ENCODE results near the gene PLEKHH1.

PLEKHH1 gene

DNA sequence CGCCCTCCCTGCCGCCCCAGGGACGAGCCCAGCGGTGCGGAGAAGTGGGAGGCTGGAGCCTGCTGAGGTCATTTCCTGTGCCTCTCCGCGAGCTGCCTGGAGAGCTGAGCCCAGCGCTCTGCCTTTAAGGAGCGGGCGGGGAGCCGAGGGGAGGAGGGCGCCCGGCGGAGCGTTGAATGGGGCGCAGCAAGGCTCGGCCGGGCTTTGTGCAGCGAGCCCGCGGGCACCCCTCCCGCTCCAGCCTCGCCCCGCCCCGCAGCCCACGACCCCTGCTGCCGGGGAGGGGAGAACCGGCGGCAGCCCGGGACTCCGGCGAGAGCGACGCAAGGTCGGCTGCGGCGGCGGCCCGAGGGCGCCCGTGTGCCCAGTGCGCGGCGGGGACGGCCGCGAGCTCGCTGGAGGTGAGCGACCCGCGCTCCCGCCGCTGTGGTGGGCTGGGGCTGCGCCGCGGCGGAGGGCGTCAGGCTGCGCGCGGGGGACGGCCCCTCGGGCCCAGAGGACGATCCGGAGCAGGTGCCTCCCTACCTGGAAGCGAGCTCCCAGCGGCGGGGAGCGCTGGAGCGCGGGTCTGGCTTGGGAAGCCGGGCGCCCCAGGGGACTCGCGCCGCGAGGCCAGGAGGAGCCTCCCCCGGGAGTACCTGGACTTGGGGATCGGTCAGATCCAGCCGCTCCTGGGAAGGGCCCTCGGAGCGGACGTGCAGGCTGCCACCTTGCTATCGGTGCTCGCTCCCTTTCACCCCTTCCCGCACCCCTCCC, at the start of gene PLEKHH1:
TSS of gene PLEKHH1 (plus strand) at position 293 of the 756 bp plus-strand sequence. CDS start 8,578 bp downstream, outside the sequence.
- DNase-seq, result peak; percentile 81

DNA sequence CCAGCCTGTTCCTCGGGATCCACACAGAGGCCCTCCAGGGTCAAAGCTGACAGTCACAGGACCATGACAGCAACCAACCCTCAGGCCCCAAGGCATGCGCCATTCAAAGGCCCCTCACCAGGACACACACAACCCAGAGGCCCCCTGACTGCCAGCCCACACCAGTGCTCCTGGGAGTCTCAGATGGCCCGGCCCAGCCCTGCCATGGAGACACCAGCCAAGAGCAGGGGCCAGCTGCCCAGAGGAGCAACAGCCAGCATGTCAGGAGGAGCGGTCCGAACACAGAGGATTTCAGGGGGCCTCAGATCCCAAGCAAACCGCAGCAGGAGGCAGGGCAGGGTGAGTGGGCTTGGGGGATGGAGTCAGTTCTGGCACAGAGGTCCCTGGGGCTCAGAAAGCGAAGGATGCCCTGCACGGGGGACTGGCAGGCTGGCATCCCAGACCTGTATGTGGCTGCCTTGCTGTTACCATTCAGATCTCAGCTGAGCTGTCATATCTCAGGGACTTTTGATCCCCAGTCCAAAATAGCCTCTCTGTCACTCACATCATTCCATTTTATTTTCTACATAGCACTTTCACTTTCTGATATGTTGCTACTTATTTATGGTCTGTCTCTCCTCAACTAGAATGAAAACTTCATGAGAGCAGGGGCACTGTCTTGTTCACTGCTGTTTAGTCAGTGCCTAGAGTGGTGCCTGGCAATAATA, 49.4 kb upstream of the PLEKHH1 start:
- no peak for DNase-seq

DNA sequence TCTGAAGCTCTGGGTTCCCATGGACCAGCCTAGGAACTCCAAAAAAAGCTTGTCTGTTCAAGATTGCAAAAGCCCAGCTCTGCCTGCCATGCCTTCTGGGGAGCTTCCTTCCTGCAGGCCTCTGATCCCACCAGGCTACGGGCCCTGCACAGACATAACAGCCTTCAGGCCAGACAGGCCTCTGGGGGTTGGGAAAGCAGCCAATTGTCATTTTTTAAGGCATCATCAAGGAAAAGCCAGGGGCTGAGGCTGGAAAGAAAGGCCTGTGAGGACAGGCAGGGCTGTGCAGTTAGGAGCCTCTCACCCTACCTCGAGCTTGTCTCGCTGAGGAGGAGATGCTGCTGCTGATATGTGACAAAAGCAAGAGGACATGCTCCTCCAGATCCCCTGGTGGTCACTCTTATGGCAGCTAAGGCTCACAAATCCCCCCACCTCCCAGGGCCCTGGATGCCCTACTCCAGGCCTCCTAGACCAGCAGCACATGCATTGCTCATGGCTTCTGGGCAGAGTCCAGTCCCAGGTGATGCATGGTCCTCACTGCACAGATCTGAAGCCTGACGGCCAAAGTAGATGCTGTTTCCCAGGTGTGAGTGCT, 47.5 kb upstream of the PLEKHH1 start:
- DNase-seq, result no peak

DNA sequence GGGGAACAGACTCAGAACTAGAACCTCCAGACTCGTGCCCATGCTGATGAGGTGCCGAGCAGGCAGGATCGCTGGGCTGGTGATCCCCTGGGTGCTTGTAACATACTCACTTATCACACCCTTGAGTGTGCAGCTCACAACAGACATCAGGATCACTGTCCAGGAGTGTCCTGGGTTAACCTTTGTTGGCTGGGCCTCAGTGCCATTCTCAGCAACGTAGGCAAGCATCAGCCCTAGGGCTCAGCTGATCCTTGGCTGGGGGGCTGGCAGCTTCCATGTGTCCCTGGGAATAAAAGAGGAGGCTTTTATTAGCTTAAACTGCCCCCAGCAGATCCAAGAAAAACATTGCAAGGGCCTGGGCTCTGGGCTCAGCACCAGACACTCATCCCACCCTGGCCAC, 46.2 kb upstream of the PLEKHH1 start:
- DNase-seq, result no peak

DNA sequence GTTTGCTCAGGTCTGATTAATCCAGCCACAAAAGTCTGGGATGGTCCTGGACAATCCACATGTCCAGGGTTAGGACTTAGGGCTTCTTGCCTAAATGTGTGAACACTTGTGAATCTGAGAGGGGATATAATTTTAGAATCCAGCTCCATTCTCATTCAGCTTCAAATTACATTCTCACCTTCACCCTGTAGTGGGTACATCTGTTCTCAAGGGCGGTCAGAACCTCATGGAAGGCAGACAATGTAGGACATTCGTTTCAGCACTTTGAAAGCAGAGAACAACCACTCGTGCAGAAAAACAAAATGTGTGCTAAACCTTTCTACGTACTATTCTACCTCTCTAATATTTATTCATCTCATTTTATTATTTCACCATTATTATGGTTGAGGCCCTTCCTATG, 45.8 kb upstream of the PLEKHH1 start:
- DNase-seq, result no peak

DNA sequence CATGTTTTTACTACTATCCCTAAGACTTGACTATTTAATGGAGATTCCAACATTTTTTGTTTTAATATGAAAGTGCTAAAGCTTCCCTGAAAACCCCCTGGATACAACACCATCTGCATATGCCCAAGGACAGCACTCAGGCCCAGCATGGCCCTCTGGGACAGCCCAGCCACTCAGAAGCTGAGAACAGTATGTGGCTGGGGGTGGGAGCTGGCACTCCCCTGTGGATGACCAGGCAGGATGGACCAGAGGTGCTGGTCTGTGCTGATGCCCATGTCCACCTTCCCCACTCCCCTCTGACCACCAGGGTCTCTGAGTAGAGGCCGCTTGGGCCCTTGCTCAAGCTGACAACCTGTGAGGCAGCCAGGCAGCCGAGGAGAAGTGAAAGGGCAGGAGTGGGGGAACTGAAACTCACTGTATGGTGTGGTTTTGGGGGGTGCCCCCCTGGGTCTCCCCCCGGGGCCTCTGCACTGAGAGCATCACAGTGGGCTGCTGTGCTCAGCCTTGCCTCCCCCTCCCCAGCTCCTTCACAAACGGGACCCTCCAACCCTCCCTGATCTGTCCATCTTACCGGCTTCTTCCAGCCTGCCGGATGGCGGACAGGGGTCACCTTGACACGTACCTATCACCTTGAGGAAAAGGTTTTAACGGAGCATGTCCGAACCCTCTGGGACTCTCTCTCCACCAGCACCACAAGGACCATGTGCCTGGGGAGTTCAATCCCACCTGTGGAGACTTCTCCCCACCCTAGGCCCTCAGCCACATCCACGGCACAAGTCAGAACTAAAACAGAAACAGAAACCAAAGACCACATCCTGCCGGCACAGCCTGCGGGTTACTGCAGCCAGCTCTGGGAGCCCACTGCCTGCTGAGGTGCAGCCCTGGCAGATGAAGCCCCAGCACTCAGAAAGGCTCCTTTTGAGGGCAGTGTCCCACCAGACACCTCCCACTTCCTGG, 44.9 kb upstream of the PLEKHH1 start, which contains the start of gene TMEM229B:
TSS of gene TMEM229B (minus strand) at position 785 of the 957 bp plus-strand sequence. CDS start 14,798 bp downstream, outside the sequence.
- no peak for DNase-seq

DNA sequence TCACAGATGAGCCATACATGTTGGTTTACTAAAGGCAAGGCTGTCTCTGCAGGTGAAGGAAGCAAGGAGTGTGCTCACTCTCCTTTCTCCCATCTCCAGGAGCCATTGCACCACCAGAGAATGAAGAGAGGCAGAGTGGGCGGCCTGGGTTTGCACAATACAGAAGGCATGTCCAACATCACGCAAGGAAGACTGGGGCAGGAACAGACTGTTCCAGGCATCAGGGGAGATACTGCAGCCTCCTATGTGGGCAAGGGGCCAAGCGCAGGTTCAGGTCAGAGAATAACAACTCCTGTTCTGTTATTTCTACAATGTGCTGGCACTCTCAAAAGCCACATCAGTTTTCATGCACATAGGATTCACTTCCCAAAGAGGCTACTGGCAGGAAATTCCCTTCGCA, 42.9 kb upstream of the PLEKHH1 start:
- DNase-seq, result no peak

DNA sequence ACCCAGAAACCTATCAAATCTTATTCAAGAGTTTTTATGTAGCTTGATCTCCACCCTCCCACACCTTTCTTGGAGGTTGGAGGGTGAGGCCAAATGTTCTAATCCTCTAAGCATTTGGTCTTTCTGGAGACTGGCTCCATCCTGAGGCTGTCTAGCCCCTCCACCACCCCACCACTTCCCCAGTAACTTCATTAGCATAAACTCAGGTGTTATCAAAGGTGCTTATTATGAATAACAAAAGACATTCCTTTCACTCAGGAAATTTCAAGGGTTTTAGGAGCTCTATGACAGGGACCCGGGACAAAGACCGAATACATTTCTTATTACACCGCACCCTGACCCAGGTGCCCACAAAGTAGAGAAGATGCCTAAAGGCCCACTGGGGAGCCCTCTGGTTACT, 41.8 kb upstream of the PLEKHH1 start:
- no peak for DNase-seq

DNA sequence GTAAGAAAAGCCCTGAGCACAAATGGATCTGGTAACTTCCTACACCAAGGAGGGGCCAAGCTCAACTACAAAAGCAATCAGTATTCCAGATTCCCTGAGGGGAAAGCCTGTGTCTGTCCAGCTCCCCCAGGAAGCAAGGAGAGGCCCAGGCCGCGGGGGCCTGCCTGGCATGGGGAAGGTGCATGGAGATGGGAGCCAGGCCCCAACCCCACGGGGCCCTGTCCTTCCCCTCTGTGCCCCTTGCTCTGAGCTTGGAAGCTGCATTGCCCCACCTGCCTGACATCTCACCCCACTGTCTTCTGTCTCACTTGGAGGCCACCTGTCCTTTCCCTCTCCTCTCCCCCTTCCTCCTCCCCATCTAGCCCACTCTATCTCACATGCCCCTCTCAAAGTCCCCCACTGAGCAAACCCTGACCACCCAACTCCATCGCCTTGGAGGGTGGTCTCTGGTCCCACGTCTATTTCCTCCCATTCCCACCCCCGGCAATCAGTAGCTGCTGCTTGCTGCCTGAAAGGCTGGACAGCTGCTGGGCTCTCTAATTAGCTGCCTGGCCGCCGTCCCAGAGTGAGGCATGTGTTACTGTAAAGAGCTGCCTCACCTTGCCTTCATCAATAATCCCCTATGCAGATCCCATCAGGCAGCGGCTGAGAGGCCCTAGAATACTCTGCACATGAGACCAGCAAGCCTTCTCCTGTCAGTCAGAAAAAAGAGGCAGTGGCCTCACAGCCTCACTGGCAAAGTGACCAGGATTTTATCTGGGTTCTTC, 41.2 kb upstream of the PLEKHH1 start:
- DNase-seq, result peak; percentile 90

DNA sequence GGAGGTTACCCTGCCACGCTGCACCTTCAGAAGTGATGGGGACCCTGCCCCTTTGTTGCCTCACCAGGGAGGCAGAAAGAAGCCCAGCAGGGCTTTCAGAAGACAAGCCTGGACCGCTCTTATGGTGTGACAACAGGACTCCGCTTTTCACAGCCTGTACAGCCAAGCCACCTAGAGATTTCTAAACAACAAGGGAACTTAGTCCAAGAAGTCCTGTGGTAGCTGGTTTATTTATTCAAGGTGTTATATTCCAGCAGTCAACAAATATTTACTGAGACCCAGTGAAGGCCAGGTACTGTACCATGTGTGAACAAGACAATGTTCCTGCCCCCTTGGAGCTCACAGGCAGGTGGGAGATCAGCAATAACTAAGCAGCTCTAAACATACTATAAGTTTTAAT, 40.6 kb upstream of the PLEKHH1 start:
- DNase-seq, result no peak

DNA sequence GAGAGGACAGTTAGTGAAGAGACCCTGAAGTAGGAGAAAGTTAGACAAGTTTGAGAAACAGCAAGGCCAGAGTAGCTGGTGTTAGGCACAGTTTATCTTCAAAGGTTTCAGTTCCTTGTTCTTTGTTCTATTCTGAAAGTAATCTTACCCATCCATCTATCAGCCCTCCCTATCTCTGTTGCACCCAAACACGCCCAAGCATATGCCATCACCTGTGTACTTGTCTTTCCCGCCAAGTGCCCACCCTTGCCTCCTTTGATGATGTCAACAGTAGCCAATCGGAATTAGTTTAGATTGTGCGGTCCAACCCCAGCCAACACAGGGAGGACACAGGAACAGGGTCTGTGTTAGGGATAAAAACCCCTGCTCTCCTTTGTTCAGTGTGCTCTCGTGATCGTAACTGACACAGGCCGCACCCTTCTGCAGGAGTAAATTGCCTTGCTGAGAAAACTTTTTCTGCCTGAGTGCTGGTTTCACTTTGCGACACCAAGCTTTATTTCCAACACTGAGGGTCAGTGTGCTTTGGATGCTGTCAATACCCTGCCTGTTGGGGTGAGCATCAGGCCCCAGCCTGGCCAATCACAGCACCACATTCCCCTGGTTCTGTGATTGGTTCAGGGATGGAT, 39.9 kb upstream of the PLEKHH1 start:
- no peak for DNase-seq

DNA sequence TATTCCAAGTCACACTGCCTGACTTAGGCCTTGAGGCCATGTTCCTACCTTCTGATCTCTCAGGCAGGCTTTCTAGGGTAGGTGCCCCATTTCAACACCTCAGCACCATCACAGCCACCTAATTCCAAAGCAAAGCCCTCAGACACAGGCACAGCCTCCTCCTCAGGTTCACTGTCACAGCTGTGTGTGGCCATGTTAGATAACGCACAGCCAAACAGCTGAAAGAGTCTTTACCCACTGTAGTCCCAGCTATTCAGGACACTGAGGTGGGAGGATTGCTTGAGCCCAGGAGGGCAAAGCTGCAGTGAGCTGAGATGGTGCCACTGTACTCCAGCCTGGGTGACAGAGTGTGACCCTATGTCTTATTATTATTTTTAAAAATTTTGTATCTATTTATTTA, 37.3 kb upstream of the PLEKHH1 start:
- no peak for DNase-seq

DNA sequence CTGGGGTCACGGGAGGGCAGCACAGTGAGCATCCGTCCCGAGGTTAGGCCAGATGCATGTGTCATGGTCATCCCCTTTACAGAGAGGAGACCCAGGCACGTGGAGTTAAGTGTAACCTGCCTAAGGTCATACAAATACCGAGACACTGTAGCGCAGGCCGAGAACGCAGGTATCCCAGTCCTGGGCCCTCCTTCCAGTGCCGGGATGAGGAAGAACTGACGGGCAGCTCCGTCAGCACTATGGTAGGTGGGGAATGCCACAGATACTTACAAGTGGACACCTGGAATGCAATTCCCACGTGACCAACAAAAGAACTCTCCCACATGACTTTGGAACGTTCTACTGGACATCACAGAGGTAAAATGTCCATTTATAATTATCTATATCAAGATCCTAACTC, 35.9 kb upstream of the PLEKHH1 start:
- no peak for DNase-seq

DNA sequence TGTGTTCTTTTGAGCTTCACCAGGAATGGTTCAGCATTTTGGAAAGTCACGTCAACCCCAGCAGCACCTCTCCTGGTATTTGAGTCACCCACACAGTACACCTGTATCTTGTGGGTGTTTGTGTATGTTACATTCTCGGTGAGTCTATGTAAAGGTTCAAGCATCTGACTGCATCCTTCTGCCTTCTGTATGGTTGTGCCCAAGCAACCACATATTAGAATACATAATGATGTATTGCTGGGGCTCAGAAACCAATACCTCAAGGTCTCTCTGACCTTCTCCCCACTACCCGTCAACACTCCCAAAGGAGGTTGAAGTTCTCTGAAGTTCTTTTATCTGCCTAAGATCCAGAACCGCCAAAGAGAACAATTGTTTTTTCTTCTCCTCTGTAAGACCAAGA, 35.4 kb upstream of the PLEKHH1 start:
- no peak for DNase-seq

DNA sequence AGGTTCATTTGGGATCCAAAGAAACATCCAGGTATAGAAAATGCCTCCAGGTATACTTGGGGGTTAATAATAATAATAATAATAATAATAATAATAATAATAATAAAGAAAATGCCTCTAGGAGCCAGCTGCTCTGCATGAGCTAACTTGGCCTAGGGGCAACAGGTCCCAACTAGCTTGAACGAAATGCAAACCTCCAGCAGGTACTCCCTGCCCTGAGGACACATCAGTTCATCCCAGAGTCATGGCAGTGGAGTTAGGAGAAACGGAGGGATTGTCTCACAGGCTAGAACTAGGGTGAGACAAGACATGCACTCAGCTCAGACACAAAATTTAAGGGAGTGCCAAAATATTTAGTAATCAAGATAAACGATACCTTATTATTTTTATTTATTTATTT, 32.1 kb upstream of the PLEKHH1 start:
- no peak for DNase-seq

DNA sequence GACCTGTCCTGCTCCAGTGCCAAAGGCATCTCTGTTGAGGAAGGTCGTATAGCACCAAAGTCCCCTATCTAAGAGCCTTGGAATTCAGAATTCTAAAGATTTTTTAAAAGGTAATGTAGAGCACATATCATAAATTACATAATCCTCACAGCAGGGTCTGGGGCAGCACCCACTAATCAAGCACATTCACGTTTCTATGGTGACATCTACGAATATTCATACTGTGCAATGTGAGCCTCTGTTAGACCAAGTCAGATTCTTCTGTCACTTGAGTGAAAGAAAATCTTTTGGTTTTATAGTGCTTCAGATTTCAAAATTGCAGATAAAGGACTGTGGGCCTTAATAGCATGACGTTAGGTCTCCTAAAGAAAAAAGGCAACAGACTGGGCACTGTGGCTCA, 31.4 kb upstream of the PLEKHH1 start:
- DNase-seq, result no peak

DNA sequence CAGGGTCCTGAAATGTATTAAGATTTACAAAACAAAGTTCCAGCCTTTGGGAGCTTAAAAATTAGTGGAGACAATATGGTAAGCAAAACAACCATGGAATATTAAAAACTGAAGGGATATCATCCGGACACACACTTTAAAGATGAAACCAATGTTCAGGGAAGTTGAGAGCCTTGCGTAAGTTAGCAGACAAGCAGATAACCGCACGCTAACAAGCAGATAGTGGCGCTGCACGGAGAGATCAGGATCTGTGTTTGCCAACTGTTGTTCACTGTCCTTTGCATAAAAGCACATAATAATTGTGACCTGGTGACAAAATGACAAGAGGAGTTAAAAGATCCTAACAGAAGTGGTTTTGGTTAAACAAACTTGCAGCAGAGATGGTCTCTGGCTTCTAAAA, 30.2 kb upstream of the PLEKHH1 start:
- no peak for DNase-seq

DNA sequence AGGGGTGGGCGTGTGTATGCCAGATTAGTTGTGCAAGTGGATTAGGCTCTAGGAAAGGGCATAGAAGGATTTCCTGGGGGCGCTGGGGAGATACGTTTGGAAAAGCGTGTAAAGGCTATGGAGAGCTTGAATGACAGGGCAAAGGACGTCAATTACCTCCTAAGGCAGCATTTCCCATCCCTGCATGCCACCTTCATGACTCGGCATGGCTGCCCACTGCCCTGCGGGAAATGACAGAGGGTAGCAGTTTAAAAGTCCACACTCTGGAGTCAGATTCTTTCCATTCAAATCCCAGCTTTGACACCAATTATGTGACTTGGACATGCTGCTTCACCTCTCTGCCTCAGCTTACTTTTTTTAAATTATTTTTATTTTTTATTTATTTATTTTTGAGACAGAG, 29.8 kb upstream of the PLEKHH1 start:
- DNase-seq, result peak; percentile 77

DNA sequence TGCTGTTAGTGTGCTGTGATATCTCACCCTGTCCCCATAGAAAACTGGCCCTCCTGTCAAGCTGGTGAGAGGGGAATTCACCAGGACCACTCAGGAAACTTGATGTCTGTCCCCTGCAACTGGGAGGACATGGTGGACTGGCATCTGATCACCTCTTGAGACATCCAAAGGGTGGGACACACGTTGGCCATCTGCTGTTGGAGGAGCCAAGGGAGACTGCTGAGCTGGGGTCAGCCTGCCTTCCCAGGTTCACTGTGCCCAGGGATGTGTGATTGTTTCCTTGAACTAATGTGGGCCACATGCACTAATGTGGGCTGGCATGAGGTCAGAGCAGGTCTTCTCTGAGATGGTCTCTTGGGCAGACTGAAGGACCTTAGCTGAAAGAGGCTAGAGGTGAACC, 27.8 kb upstream of the PLEKHH1 start:
- DNase-seq, result no peak

DNA sequence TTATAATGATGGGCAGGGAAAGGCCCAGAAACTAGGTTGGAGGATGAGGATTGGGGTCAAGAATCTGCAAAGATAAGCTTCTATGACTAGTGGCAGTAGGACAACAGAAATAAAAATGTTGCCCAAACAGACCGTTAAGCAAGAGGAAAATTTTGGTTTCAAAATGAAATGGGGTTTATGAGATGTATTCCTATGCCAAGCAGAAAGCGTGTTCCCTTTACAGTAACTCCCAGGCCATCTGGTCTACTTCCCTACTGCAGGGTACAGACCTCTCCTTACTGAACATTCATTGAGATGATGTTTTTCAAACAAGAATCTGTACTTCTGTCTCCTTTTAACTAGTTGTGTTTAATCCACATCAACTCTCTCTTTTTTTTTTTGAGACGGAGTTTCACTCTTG, 24.1 kb upstream of the PLEKHH1 start:
- DNase-seq, result no peak

DNA sequence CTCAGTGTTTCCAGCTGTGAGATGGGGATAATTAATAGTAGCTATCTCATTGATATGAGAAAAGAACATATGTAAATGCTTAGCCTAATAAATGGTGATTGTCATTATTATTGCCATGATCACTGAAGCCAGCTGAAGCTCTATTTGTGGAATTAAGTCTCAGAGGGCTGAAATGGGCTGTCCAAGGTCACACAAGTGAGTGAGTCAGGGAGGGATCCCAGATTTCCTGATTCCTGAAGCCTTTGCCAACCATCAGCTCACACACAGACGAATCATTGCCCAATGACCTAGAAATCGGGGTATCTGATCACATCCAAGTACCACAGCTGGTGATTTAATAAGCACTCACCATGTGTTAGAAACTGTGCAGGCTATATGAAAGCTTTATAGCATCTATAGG, 23.0 kb upstream of the PLEKHH1 start:
- DNase-seq, result no peak

DNA sequence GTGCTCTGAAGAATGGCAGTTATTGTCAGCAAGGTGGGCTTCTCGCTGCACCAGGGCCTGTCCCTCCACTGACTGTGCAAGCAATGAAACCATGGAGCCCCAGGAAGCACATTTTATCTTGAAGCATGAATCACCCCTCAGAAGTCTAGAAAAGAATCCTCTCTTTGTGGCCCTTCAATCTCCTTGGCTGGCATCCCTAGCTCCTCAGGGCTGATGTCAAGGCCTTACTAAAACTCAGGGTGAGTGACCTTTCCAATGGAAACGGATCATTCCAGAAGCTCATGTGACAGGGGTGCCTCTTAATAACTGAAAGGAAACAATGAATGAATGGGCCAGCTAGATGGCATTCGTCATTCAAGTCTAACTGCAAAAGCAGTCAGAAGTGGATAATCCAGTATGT, 22.3 kb upstream of the PLEKHH1 start:
- DNase-seq, result no peak

Data from NCI-H82 (cell line).